ENCODE data around the gene GPR108. TPM values are rescaled to one million over a fixed set of nuclear protein-coding genes. Genes with fewer than 3 reads are reported as not detected.

Gene GPR108
- total RNA-seq, 1 donor from 2014 or later = 51.4 TPM

DNA sequence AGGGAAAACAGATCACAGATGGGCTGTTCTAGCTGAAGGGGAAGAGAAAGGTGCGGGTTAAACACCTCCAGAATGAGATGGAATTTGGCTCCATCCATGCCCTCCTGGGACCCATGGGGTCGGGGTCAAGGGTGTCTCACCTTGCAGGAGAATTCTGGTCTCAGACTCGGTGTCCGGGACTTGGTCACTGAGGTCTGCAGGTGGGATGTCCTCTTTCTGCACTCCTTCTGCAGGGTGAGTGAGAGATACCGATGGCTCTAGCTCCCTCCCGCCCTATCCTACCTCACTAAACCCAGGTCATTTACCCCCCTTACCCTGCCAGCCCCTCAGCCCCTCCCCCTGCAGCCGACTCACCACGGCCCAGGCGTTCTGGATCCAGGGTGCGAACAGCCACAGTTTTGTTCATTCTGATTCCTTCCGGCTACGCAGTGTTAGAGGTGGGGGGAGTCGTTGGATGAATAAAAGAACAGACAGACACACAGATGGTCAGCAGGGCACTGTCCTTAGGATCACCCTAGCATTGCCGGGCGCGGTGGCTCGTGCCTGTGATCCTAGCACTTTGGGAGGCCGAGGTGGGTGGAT lies 41.0 kb downstream of the GPR108 start:
- Mint-ChIP-seq H3K9me3 (no peaks in the 10 kb centered on the region), H3K4me3 (no peak overlapping the region), H3K4me1 (no peaks in the 10 kb centered on the region), H3K36me3 (no peaks in the 10 kb centered on the region), H3K27ac (no peak overlapping the region), H3K27me3 (ENCODE audit: low read depth) (no peaks in the 10 kb centered on the region)
- no peak for TF ChIP-seq CTCF (IDR thresholded peaks at IDR 0.05; ENCODE audit: unreplicated experiment)
- DNase-seq (ENCODE audit: low spot score in 2 of 2, unreplicated experiment in 2 of 2) = no peak

DNA sequence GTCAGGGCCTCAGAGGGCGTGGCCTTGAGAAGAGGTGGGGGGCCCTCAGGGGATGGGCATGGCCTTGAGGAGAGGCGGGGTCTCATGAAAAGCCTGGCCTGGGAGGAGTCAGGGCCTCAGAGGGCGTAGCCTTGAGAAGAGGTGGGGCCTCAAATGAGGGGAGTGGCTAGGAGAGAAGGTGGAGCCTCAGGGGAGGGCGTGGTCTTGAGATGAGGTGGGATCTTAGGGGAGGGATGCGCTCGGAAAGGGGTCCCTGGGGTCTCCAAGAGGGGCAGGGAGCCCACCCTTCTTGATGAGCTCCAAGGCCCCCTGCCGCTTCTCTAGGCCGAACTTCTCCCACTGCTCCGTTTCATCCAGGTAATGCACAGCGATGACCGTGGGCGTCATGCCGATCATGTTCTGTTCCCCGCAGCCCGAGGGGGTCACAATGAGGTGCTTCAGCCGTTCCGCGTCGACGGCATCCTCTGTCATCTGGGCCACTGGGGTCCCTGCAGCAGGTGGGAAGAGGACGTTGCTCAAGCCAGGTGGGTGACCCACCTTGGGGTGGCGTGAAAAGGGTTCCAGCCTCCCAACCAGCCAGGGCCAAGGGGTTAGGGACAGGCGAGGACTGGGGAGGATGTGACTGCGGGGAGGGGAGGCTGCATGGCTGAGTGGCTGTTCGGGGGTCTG lies 43.1 kb downstream of the GPR108 start:
- Mint-ChIP-seq H3K4me1 (no peaks in the 10 kb centered on the region), H3K4me3 (no peak overlapping the region), H3K9me3 (no peaks in the 10 kb centered on the region), H3K36me3 (no peaks in the 10 kb centered on the region), H3K27me3 (ENCODE audit: low read depth) (no peaks in the 10 kb centered on the region), H3K27ac (no peak overlapping the region)
- no peak for TF ChIP-seq CTCF (IDR thresholded peaks at IDR 0.05; ENCODE audit: unreplicated experiment)
- DNase-seq (ENCODE audit: low spot score in 2 of 2, unreplicated experiment in 2 of 2) = no peak

GRCh38 chr19:6693681-6694080 lies 43.7 kb downstream of the GPR108 start:
- Mint-ChIP-seq H3K9me3 (peaks cover 3% of the 10 kb centered on the region), H3K4me3 (no peak overlapping the region), H3K36me3 (no peaks in the 10 kb centered on the region), H3K27me3 (ENCODE audit: low read depth) (no peaks in the 10 kb centered on the region), H3K4me1 (no peaks in the 10 kb centered on the region), H3K27ac (no peak overlapping the region)
- DNase-seq (ENCODE audit: low spot score in 2 of 2, unreplicated experiment in 2 of 2) = no peak
- no peak for TF ChIP-seq CTCF (IDR thresholded peaks at IDR 0.05; ENCODE audit: unreplicated experiment)

DNA sequence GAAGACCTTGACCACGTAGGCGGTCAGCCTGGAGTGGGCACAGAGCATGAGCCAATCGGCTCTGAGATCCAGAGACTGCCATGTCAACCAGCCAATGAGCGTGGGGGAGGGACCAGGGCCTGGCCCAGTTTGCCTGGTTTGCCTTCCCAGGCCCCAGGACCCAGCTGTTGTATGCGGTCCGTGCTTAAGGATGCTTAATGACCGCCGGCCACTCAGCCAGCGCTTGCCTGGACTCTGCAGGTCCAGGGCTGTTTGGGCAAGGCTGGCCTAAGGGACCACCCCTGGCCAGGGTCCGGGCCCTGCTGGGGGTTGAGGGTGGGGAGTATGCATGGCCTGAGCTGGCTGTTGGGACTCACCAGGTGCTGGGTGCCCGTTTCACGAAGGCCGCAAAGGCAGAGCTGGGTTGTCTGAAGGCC lies 44.3 kb downstream of the GPR108 start:
- H3K27me3 Mint-ChIP-seq (ENCODE audit: low read depth) = no peaks in the 10 kb centered on the region
- TF ChIP-seq CTCF (IDR thresholded peaks at IDR 0.05; ENCODE audit: unreplicated experiment) = no peak
- no peak overlapping the region for H3K27ac Mint-ChIP-seq
- no peak overlapping the region for H3K4me3 Mint-ChIP-seq
- H3K9me3 Mint-ChIP-seq = peaks cover 4% of the 10 kb centered on the region
- H3K4me1 Mint-ChIP-seq = no peaks in the 10 kb centered on the region
- DNase-seq (ENCODE audit: low spot score in 2 of 2, unreplicated experiment in 2 of 2) = no peak
- H3K36me3 Mint-ChIP-seq = no peaks in the 10 kb centered on the region

GRCh38 chr19:6692027-6692426 lies 45.4 kb downstream of the GPR108 start:
- Mint-ChIP-seq H3K9me3 (peaks cover 4% of the 10 kb centered on the region), H3K4me1 (no peaks in the 10 kb centered on the region), H3K27ac (no peak overlapping the region), H3K27me3 (ENCODE audit: low read depth) (no peaks in the 10 kb centered on the region), H3K36me3 (no peaks in the 10 kb centered on the region), H3K4me3 (no peak overlapping the region)
- DNase-seq (ENCODE audit: low spot score in 2 of 2, unreplicated experiment in 2 of 2) = no peak
- no peak for TF ChIP-seq CTCF (IDR thresholded peaks at IDR 0.05; ENCODE audit: unreplicated experiment)
